Measurements from ENCODE around the gene SUN5. TPM values are rescaled to one million over a fixed set of nuclear protein-coding genes. Genes with fewer than 3 reads are reported as not detected.

SUN5 gene
- total and polyA plus RNA-seq, 3 donors from 2014 or later, result 19.0 to 59.7 (median 29.1) TPM

- TF ChIP-seq CTCF (IDR thresholded peaks at IDR 0.05) (no peak), POLR2A (IDR thresholded peaks at IDR 0.05) (no peak)
- H3K9me3 ChIP-seq, result no peaks in the 10 kb centered on the region
- H3K36me3 ChIP-seq (ENCODE audit: low read depth, missing control alignments), result no peaks in the 10 kb centered on the region
- H3K4me3 ChIP-seq, result no peak overlapping the region
- peaks cover 6% of the 10 kb centered on the region for H3K4me1 ChIP-seq
- intact Hi-C loops (cut with DNase I; ENCODE audit: low total_unique reads), result no loop called here
- H3K27me3 ChIP-seq, result no peaks in the 10 kb centered on the region
- no peak overlapping the region for H3K27ac ChIP-seq
- WGBS, 2 donors, result 86 to 87% methylated on average over 6 of the region's 6 CpGs
- DNase-seq, result no peak
Observed at GRCh38 chr20:33034901-33035492, 30.8 kb upstream of the SUN5 start.

- 72 to 76% methylated on average over 5 of the region's 5 CpGs for WGBS, 2 donors
- no peaks in the 10 kb centered on the region for H3K36me3 ChIP-seq (ENCODE audit: low read depth, missing control alignments)
- DNase-seq, result no peak
- H3K4me3 ChIP-seq, result no peak overlapping the region
- TF ChIP-seq CTCF (IDR thresholded peaks at IDR 0.05) (no peak), POLR2A (IDR thresholded peaks at IDR 0.05) (no peak)
- intact Hi-C loops (cut with DNase I; ENCODE audit: low total_unique reads), result no loop called here
- H3K4me1 ChIP-seq, result peaks cover 6% of the 10 kb centered on the region
- no peaks in the 10 kb centered on the region for H3K27me3 ChIP-seq
- H3K9me3 ChIP-seq, result no peaks in the 10 kb centered on the region
- no peak overlapping the region for H3K27ac ChIP-seq
Observed at GRCh38 chr20:33034115-33034514, 29.9 kb upstream of the SUN5 start.

GRCh38 chr20:33033381-33033780 is 29.1 kb upstream of the SUN5 start:
- TF ChIP-seq POLR2A (IDR thresholded peaks at IDR 0.05), result no peak
- no peak for TF ChIP-seq CTCF (IDR thresholded peaks at IDR 0.05)
- no peaks in the 10 kb centered on the region for H3K36me3 ChIP-seq (ENCODE audit: low read depth, missing control alignments)
- H3K9me3 ChIP-seq, result no peaks in the 10 kb centered on the region
- no peak overlapping the region for H3K4me3 ChIP-seq
- WGBS, 2 donors, result 59 to 66% methylated on average over 5 of the region's 5 CpGs
- intact Hi-C loops (cut with DNase I; ENCODE audit: low total_unique reads), result no loop called here
- no peak overlapping the region for H3K27ac ChIP-seq
- DNase-seq, result no peak
- no peaks in the 10 kb centered on the region for H3K27me3 ChIP-seq
- H3K4me1 ChIP-seq, result no peaks in the 10 kb centered on the region

GRCh38 chr20:33032555-33032954 is 28.3 kb upstream of the SUN5 start:
- Histone ChIP-seq H3K27ac (no peak overlapping the region), H3K9me3 (no peaks in the 10 kb centered on the region), H3K36me3 (ENCODE audit: low read depth, missing control alignments) (no peaks in the 10 kb centered on the region), H3K4me3 (no peak overlapping the region), H3K27me3 (no peaks in the 10 kb centered on the region), H3K4me1 (no peaks in the 10 kb centered on the region)
- TF ChIP-seq CTCF (IDR thresholded peaks at IDR 0.05) (no peak), POLR2A (IDR thresholded peaks at IDR 0.05) (no peak)
- no peak for DNase-seq
- WGBS, 2 donors, result 86 to 93% methylated on average over 6 of the region's 6 CpGs
- intact Hi-C loops (cut with DNase I; ENCODE audit: low total_unique reads), result no loop called here

- H3K27ac ChIP-seq, result no peak within 1 kb of the TSS
- no peak for TF ChIP-seq CTCF (IDR thresholded peaks at IDR 0.05)
- no peak for TF ChIP-seq POLR2A (IDR thresholded peaks at IDR 0.05)
- no peaks in the 10 kb centered on the region for H3K27me3 ChIP-seq
- H3K4me3 ChIP-seq, result no peak within 1 kb of the TSS
- no peaks in the 10 kb centered on the region for H3K9me3 ChIP-seq
- H3K36me3 ChIP-seq (ENCODE audit: low read depth, missing control alignments), result no peaks in the 10 kb centered on the region
- 67 to 98% methylated on average over 3 to 10 of the region's 10 CpGs for WGBS, 2 donors
- intact Hi-C loops (cut with DNase I; ENCODE audit: low total_unique reads), result no loop called here
- no peak for DNase-seq
- no peaks in the 10 kb centered on the region for H3K4me1 ChIP-seq
Observed at GRCh38 chr20:33031531-33031930, 27.3 kb upstream of the SUN5 start, which contains the start of gene BPIFB6. Gene BPIFB6, plus strand, starts transcription at chr20:33031648. Its CDS starts 0 bp downstream, at chr20:33031648.

Data from testis (tissue), 3 donors.